D721Med (cell line): ENCODE data around the gene EPB41.
A peak's percentile ranks its signal among the peaks of the same experiment; 100 is the strongest.
"Not testable (repeated sequence)": the region's sequence is repeated elsewhere in the genome, so short reads cannot be mapped to it uniquely, and the experiment has no call there.

Experiments used
- DNase-seq: peaks from one replicate; pipeline ENCODE4 v3.0.0; 2011; ENCODE audit warnings: low spot score; ENCODE audit not compliant: insufficient read length
- FAIRE-seq: peaks from 2 replicates; lab custom pipeline; 2011; peaks lifted over from hg19 to GRCh38; lab: Jason Lieb, UNC
- CTCF ChIP-seq: IDR thresholded peaks from 2 replicates; pipeline ENCODE4 v1.5.1; 2012; ENCODE audit warnings: mild to moderate bottlenecking, control low read depth; ENCODE audit not compliant: insufficient read depth; ENCODE audit errors: missing control alignments

Gene EPB41

GRCh38 chr1:29105822-29106221 lies 191.5 kb downstream of the EPB41 start:
- FAIRE-seq (no peak), DNase-seq (no peak)
- TF ChIP-seq CTCF = no peak

- FAIRE-seq, DNase-seq: not testable (repeated sequence)
Measured at GRCh38 chr1:29108041-29108440, 193.7 kb downstream of the EPB41 start.

GRCh38 chr1:29112705-29113412 lies 198.5 kb downstream of the EPB41 start:
- no peak for FAIRE-seq
- DNase-seq = no peak
- TF ChIP-seq CTCF = no peak

GRCh38 chr1:29113413-29114117 lies 199.2 kb downstream of the EPB41 start:
- no peak for DNase-seq
- no peak for TF ChIP-seq CTCF
- FAIRE-seq = no peak

GRCh38 chr1:29114654-29115053 lies 200.3 kb downstream of the EPB41 start:
- no peak for FAIRE-seq
- TF ChIP-seq CTCF = no peak
- DNase-seq = no peak

- peak; percentile 11 for TF ChIP-seq CTCF
- no peak for DNase-seq
- no peak for FAIRE-seq
Measured at GRCh38 chr1:29117381-29117780, 203.0 kb downstream of the EPB41 start.

GRCh38 chr1:29119121-29119929 lies 205.0 kb downstream of the EPB41 start:
- FAIRE-seq (no peak), DNase-seq (no peak)
- no peak for TF ChIP-seq CTCF
